ENCODE results near the gene GAL3ST2.
"Not testable (repeated sequence)": the region's sequence is repeated elsewhere in the genome, so short reads cannot be mapped to it uniquely, and the experiment has no call there.

Gene GAL3ST2

GRCh38 chr2:241819947-241820624, 43.5 kb downstream of the GAL3ST2 start:
- peaks cover 12% of the 10 kb centered on the region for H3K27me3 Mint-ChIP-seq
- peaks cover 14% of the 10 kb centered on the region for H3K4me1 Mint-ChIP-seq (ENCODE audit: low read depth)
- not testable (repeated sequence) for DNase-seq; H3K9me3 Mint-ChIP-seq; H3K36me3 Mint-ChIP-seq (ENCODE audit: low read depth); H3K4me3 Mint-ChIP-seq; H3K27ac Mint-ChIP-seq

- H3K4me1 Mint-ChIP-seq (ENCODE audit: low read depth) = peaks cover 14% of the 10 kb centered on the region
- DNase-seq = no peak
- H3K27ac Mint-ChIP-seq = no peak overlapping the region
- H3K9me3 Mint-ChIP-seq = peaks cover 6% of the 10 kb centered on the region
- H3K4me3 Mint-ChIP-seq = no peak overlapping the region
- H3K27me3 Mint-ChIP-seq = peaks cover 11% of the 10 kb centered on the region
- no peaks in the 10 kb centered on the region for H3K36me3 Mint-ChIP-seq (ENCODE audit: low read depth)
These were observed 44.2 kb downstream of the GAL3ST2 start for GRCh38 chr2:241820625-241821384.

- peak overlapping the region; percentile 83 for H3K27ac Mint-ChIP-seq
These were observed 45.0 kb downstream of the GAL3ST2 start for GRCh38 chr2:241821460-241822263.

GRCh38 chr2:241822264-241822623, 45.6 kb downstream of the GAL3ST2 start:
- Mint-ChIP-seq H3K27me3 (peaks cover 13% of the 10 kb centered on the region), H3K27ac (no peak overlapping the region), H3K9me3 (peaks cover 14% of the 10 kb centered on the region), H3K4me3 (peak overlapping the region; percentile 0), H3K4me1 (ENCODE audit: low read depth) (peaks cover 13% of the 10 kb centered on the region), H3K36me3 (ENCODE audit: low read depth) (no peaks in the 10 kb centered on the region)
- no peak for DNase-seq

More at GRCh38 chr2:241821460-241822263, 45.0 kb downstream of the GAL3ST2 start:
- no peaks in the 10 kb centered on the region for H3K36me3 Mint-ChIP-seq (ENCODE audit: low read depth)
- peak; percentile 54 for DNase-seq
- H3K4me3 Mint-ChIP-seq = peak overlapping the region; percentile 41
- peaks cover 13% of the 10 kb centered on the region for H3K27me3 Mint-ChIP-seq
- H3K4me1 Mint-ChIP-seq (ENCODE audit: low read depth) = peaks cover 14% of the 10 kb centered on the region
- H3K9me3 Mint-ChIP-seq = peaks cover 8% of the 10 kb centered on the region

- not testable (repeated sequence) for H3K4me1 Mint-ChIP-seq (ENCODE audit: low read depth); H3K36me3 Mint-ChIP-seq (ENCODE audit: low read depth); H3K27me3 Mint-ChIP-seq; H3K4me3 Mint-ChIP-seq; H3K27ac Mint-ChIP-seq; DNase-seq
- H3K9me3 Mint-ChIP-seq = peaks cover 21% of the 10 kb centered on the region
These were observed 47.2 kb downstream of the GAL3ST2 start for GRCh38 chr2:241823531-241824437.

- no peak overlapping the region for H3K4me3 Mint-ChIP-seq
These were observed 50.8 kb downstream of the GAL3ST2 start for GRCh38 chr2:241827394-241827793.

GRCh38 chr2:241833101-241833663, 56.6 kb downstream of the GAL3ST2 start:
- Mint-ChIP-seq H3K36me3 (ENCODE audit: low read depth) (no peaks in the 10 kb centered on the region), H3K4me3 (no peak overlapping the region), H3K27ac (no peak overlapping the region), H3K9me3 (peaks cover 3% of the 10 kb centered on the region), H3K4me1 (ENCODE audit: low read depth) (peaks cover 2% of the 10 kb centered on the region), H3K27me3 (peaks cover 4% of the 10 kb centered on the region)
- no peak for DNase-seq

More at GRCh38 chr2:241827394-241827793, 50.8 kb downstream of the GAL3ST2 start:
- no peaks in the 10 kb centered on the region for H3K36me3 Mint-ChIP-seq (ENCODE audit: low read depth)
- H3K4me1 Mint-ChIP-seq (ENCODE audit: low read depth) = peaks cover 2% of the 10 kb centered on the region
- peaks cover 21% of the 10 kb centered on the region for H3K9me3 Mint-ChIP-seq
- no peak for DNase-seq
- no peak overlapping the region for H3K27ac Mint-ChIP-seq
- peaks cover 9% of the 10 kb centered on the region for H3K27me3 Mint-ChIP-seq

GRCh38 chr2:241833756-241834526, 57.3 kb downstream of the GAL3ST2 start:
- H3K4me3 Mint-ChIP-seq, H3K27ac Mint-ChIP-seq, H3K27me3 Mint-ChIP-seq: not testable (repeated sequence)

GRCh38 chr2:241834527-241835210, 58.0 kb downstream of the GAL3ST2 start:
- DNase-seq = no peak
- Mint-ChIP-seq H3K27me3 (peaks cover 6% of the 10 kb centered on the region), H3K36me3 (ENCODE audit: low read depth) (no peaks in the 10 kb centered on the region), H3K9me3 (peaks cover 1% of the 10 kb centered on the region), H3K4me1 (ENCODE audit: low read depth) (peaks cover 2% of the 10 kb centered on the region), H3K27ac (no peak overlapping the region), H3K4me3 (no peak overlapping the region)

More at GRCh38 chr2:241833756-241834526, 57.3 kb downstream of the GAL3ST2 start:
- not testable (repeated sequence) for H3K4me1 Mint-ChIP-seq (ENCODE audit: low read depth); DNase-seq; H3K36me3 Mint-ChIP-seq (ENCODE audit: low read depth); H3K9me3 Mint-ChIP-seq

GRCh38 chr2:241835611-241836010, 59.0 kb downstream of the GAL3ST2 start:
- Mint-ChIP-seq H3K27me3 (peaks cover 6% of the 10 kb centered on the region), H3K4me3 (no peak overlapping the region), H3K27ac (no peak overlapping the region), H3K9me3 (peaks cover 1% of the 10 kb centered on the region), H3K4me1 (ENCODE audit: low read depth) (peaks cover 2% of the 10 kb centered on the region), H3K36me3 (ENCODE audit: low read depth) (no peaks in the 10 kb centered on the region)
- DNase-seq = no peak

- no peak overlapping the region for H3K27ac Mint-ChIP-seq
- no peaks in the 10 kb centered on the region for H3K36me3 Mint-ChIP-seq (ENCODE audit: low read depth)
- no peak overlapping the region for H3K4me3 Mint-ChIP-seq
- peaks cover 2% of the 10 kb centered on the region for H3K4me1 Mint-ChIP-seq (ENCODE audit: low read depth)
- DNase-seq = no peak
- peaks cover 1% of the 10 kb centered on the region for H3K9me3 Mint-ChIP-seq
- peaks cover 2% of the 10 kb centered on the region for H3K27me3 Mint-ChIP-seq
These were observed 59.7 kb downstream of the GAL3ST2 start for GRCh38 chr2:241836292-241836691.

- no peak overlapping the region for H3K27ac Mint-ChIP-seq
- no peak overlapping the region for H3K4me3 Mint-ChIP-seq
- DNase-seq = no peak
- peaks cover 2% of the 10 kb centered on the region for H3K27me3 Mint-ChIP-seq
- no peaks in the 10 kb centered on the region for H3K36me3 Mint-ChIP-seq (ENCODE audit: low read depth)
- peaks cover 1% of the 10 kb centered on the region for H3K9me3 Mint-ChIP-seq
- peaks cover 2% of the 10 kb centered on the region for H3K4me1 Mint-ChIP-seq (ENCODE audit: low read depth)
These were observed 60.8 kb downstream of the GAL3ST2 start for GRCh38 chr2:241837197-241837965.

Measured in activated T-cell treated with anti-CD3 and anti-CD28 coated beads, Interleukin-2, amount 50 U/mL, for 24 hours (primary cell).